Right lobe of liver (tissue), 6 donors: Measurements from ENCODE around the gene IL33. TPM values are rescaled to one million over a fixed set of nuclear protein-coding genes. Genes with fewer than 3 reads are reported as not detected.

Source experiments
- ATAC-seq, 4 donors: fragments of 200-7000 bp; cut with Tn5 transposase; one replicate each; pipeline ENCODE4 v1.9.1; 2020; ENCODE audit warnings: mild to moderate bottlenecking in 4 of 4, moderate library complexity in 4 of 4
- DNase-seq, 3 donors: peaks; one replicate each; pipeline ENCODE4 v3.0.0-alpha.2; 2020
- H3K27ac ChIP-seq, 3 donors: fragments of 200-600 bp; one replicate each; pipeline ENCODE4 v1.8.0; 2022
- H3K27me3 ChIP-seq, 2 donors: fragments of 200-600 bp; one replicate each; pipeline ENCODE4 v1.8.0; 2022
- H3K36me3 ChIP-seq, 4 donors: fragments of 200-600 bp; sonication (generic) in 1 of 4; one replicate each; pipeline versions ENCODE4 v1.5.1 to v1.8.0; 2017 to 2022; ENCODE audit warnings: control low read depth in 1 of 4
- H3K4me1 ChIP-seq, 4 donors: fragments of 200-600 bp; sonication (generic) in 1 of 4; one replicate each; pipeline versions ENCODE4 v1.5.1 to v1.8.0; 2017 to 2022; ENCODE audit warnings: control low read depth in 1 of 4
- H3K4me3 ChIP-seq, 3 donors: fragments of 200-600 bp; one replicate each; pipeline ENCODE4 v1.8.0; 2022
- H3K9me3 ChIP-seq, 4 donors: fragments of 200-600 bp; sonication (generic) in 1 of 4; one replicate each; pipeline versions ENCODE4 v1.5.1 to v1.8.0; 2017 to 2022; ENCODE audit warnings: control low read depth in 1 of 4
- POLR2A ChIP-seq: fragments of 450-650 bp; IDR thresholded peaks from one replicate; pipeline ENCODE4 v1.6.1; 2017; ENCODE audit warnings: antibody characterized with exemption, mild to moderate bottlenecking
- WGBS: methylation state at CpG from one replicate; pipeline ENCODE4 v1.1.6; 2018; ENCODE audit warnings: low coverage, low lambda C conversion rate; ENCODE audit not compliant: insufficient coverage; ENCODE audit errors: missing lambda C conversion rate; 5-methylcytosine and 5-hydroxymethylcytosine counted together
- intact Hi-C, 2 donors: fragments of 100-400 bp; cut with DNase I; formaldehyde crosslinking; loops; one replicate each; pipeline versions ENCODE4 v1.11.2 to v1.14.1; 2022
- total RNA-seq, 6 experiments: library from RNA; depleted of rRNA in 2 of 6; stranded (reverse); fragments of >200 nt in 2 of 6; fragmentation: NEBNext Ultra II Directional in 3 of 6; extraction: Animal tissue kit (Norgen Biotek cat#: 25700) in 3 of 6; gene quantifications; one replicate each; pipeline versions ENCODE4 v1.1.0 to v1.2.4, GENCODE V29; 2016 to 2023
- TF ChIP-seq, protein P1 (sequence below), 4 donors: fragments of 200-600 bp in 3 of 4; fragments of 450-650 bp in 1 of 4; IDR thresholded peaks; one replicate each; pipeline versions ENCODE4 v1.5.1 to v1.8.0; 2016 to 2022; ENCODE audit warnings: antibody characterized with exemption in 4 of 4, mild to moderate bottlenecking in 2 of 4
- donor health status: DM: no; HTN: yes; CAD: no.
- donor health status: DM: no; HTN: no; CAD: no.
- donor health status: DM: no; HTN: no; CAD: no.
- donor health status: DM: no; HTN: yes; CAD: no.
- donor health status: DM: no; HTN: yes; CAD: no.

The IL33 gene
- total RNA-seq, 6 experiments from 2014 or later, result 8.4 to 34.1 (median 10.6) TPM

DNA sequence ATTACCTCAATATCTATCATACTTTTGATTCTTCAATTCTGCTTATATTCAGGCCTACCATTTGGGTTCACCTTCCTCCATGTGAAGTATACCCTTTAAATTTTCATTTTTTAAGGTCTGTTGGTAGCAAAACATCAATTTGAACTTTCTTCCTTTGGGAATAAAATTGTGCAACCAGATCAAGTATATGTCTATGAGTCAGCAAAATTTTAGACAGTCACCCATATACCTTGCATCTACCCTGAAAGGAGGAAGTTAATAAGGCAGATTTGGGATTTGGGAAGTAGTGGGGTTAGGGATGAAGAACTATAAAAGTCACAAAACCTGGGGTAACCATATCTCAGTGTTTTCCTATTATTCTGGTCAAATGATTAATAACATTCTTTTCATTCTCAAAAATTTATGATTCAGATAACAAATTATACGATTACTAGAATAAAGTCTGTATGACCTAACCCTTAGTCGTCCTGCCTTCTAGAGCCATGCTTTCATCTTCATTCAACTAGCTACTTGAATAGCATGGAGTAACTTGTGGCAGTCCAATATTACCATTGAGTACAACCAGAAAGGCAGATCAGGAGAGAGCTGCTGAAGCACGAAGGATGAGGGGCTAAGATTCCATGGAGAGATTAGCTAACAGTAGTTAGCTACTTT is 2.8 kb upstream of the IL33 start:
- ATAC-seq (no peak), DNase-seq (no peak)
- Histone ChIP-seq H3K4me3 (no peak overlapping the region), H3K4me1 (no peaks in the 10 kb centered on the region), H3K27me3 (no peaks in the 10 kb centered on the region), H3K9me3 (no peaks in the 10 kb centered on the region), H3K27ac (no peak overlapping the region), H3K36me3 (no peaks in the 10 kb centered on the region)
- TF ChIP-seq POLR2A, result no peak
- TF ChIP-seq, protein P1, sequence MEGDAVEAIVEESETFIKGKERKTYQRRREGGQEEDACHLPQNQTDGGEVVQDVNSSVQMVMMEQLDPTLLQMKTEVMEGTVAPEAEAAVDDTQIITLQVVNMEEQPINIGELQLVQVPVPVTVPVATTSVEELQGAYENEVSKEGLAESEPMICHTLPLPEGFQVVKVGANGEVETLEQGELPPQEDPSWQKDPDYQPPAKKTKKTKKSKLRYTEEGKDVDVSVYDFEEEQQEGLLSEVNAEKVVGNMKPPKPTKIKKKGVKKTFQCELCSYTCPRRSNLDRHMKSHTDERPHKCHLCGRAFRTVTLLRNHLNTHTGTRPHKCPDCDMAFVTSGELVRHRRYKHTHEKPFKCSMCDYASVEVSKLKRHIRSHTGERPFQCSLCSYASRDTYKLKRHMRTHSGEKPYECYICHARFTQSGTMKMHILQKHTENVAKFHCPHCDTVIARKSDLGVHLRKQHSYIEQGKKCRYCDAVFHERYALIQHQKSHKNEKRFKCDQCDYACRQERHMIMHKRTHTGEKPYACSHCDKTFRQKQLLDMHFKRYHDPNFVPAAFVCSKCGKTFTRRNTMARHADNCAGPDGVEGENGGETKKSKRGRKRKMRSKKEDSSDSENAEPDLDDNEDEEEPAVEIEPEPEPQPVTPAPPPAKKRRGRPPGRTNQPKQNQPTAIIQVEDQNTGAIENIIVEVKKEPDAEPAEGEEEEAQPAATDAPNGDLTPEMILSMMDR (IDR thresholded peaks at IDR 0.05), result no peak
- WGBS, result 79% methylated on average over 3 of the region's 3 CpGs
- intact Hi-C loops, result no loop called here

DNA sequence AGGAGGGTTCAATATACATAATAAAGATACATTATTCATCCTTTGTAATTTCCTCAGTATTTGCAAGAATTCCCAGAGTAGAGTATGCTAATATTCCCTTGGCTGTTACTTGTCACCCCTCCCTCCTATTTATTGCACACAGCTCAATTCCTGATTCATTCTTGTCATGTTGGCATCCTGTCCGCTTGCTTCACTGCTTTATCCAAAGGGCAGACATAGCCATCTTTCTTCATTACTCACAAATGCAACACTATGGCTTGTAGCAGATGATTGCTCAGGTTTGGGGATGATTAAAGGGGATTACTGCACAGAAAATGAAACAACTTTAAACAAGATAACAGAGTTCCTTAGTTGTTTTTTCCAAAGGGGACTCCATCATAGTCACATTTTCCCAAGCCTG is 1.2 kb upstream of the IL33 start:
- 50% methylated on average over 1 of the region's 1 CpG for WGBS
- intact Hi-C loops, result no loop called here
- no peak for DNase-seq
- ATAC-seq, result no peak
- TF ChIP-seq, protein P1 (IDR thresholded peaks at IDR 0.05), result no peak
- TF ChIP-seq POLR2A, result no peak
- no peaks in the 10 kb centered on the region for H3K4me1 ChIP-seq
- H3K9me3 ChIP-seq, result no peaks in the 10 kb centered on the region
- no peaks in the 10 kb centered on the region for H3K36me3 ChIP-seq
- H3K27me3 ChIP-seq, result no peaks in the 10 kb centered on the region
- no peak overlapping the region for H3K4me3 ChIP-seq
- H3K27ac ChIP-seq, result no peak overlapping the region

DNA sequence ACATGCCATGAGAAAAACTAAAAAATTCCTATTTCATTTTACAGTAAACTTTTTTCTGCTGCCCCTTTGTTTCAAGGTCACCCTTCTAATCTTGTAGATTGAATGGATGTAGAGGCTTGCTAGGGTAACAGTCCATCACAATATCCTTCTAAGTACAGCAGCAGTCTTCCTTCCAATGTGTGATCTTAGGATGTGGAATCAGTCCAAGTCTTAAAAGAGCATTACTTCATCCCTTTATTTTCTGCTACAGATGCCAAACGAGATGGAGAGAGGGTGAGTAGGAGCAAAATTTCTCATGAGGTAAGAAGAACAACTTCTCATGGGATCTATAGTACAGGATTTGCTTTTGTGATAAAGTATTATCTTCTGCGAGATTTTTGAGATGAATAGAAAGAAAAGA is 704 bp upstream of the IL33 start:
- H3K4me1 ChIP-seq, result no peaks in the 10 kb centered on the region
- no peak for TF ChIP-seq POLR2A
- TF ChIP-seq, protein P1 (IDR thresholded peaks at IDR 0.05), result no peak
- ATAC-seq (no peak), DNase-seq (no peak)
- H3K27me3 ChIP-seq, result no peaks in the 10 kb centered on the region
- no peaks in the 10 kb centered on the region for H3K36me3 ChIP-seq
- H3K9me3 ChIP-seq, result no peaks in the 10 kb centered on the region
- intact Hi-C loops, result no loop called here
- H3K27ac ChIP-seq, result no peak overlapping the region
- WGBS, result 49% methylated on average over 2 of the region's 2 CpGs
- H3K4me3 ChIP-seq, result no peak overlapping the region

DNA sequence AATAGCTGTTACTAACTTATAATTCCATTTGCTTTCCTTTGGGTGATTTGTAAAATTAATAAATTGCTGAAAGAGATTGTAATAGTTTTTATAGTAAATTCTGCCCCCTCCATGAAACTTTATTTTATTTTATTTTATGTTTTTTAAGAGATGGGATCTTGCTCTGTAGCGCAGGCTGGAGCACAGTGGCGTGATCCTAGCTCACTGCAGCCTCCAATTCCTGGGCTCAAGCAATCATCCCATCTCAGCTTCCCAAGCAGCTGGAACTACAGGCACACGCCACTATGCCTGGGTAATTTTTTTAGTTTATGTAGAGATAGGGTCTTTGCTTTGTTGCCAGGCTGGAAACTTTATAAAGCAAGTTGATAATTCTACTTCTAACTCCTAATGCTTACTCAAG is 395 bp downstream of the IL33 start:
- intact Hi-C loops, result no loop called here
- Histone ChIP-seq H3K27ac (no peak overlapping the region), H3K9me3 (no peaks in the 10 kb centered on the region), H3K27me3 (no peaks in the 10 kb centered on the region), H3K4me1 (no peaks in the 10 kb centered on the region), H3K4me3 (peak overlapping the region in 2 of 3 donors; percentile 11 to 23), H3K36me3 (no peaks in the 10 kb centered on the region)
- ATAC-seq (no peak), DNase-seq (no peak)
- 56% methylated on average over 3 of the region's 3 CpGs for WGBS
- TF ChIP-seq POLR2A, result no peak
- TF ChIP-seq, protein P1 (IDR thresholded peaks at IDR 0.05), result no peak
